HepG2 (cell line): ENCODE results near the gene GNAT2.

Experiments
- EEA1 ChIP-seq: sonication (generic); formaldehyde crosslinking; IDR thresholded peaks from 2 replicates; pipeline ENCODE4 v1.5.1; 2020; ENCODE audit warnings: mild to moderate bottlenecking, missing genetic modification reagents, borderline replicate concordance
- SNRNP70 ChIP-seq: fragments of 200-400 bp; formaldehyde crosslinking; IDR thresholded peaks from 2 replicates; pipeline ENCODE4 v1.6.1; 2017; ENCODE audit warnings: mild to moderate bottlenecking, low read depth, low read length, moderate library complexity
- SUZ12 ChIP-seq: fragments of 150-350 bp; IDR thresholded peaks from 2 replicates; pipeline ENCODE4 v1.6.1; 2014; ENCODE audit warnings: low read depth, low read length
- ZNF274 ChIP-seq: sonication (generic); formaldehyde crosslinking; IDR thresholded peaks from 2 replicates; pipeline ENCODE4 v1.5.1; 2020; ENCODE audit warnings: mild to moderate bottlenecking, missing genetic modification reagents
- TF ChIP-seq, protein P1 (sequence below): sonication (generic); formaldehyde crosslinking; IDR thresholded peaks from 2 replicates; pipeline ENCODE4 v1.5.0; 2020; ENCODE audit warnings: mild to moderate bottlenecking, missing genetic modification reagents, moderate library complexity
- TF ChIP-seq, protein P2 (sequence below): sonication (generic); formaldehyde crosslinking; IDR thresholded peaks from 2 replicates; pipeline ENCODE4 v1.9.0; 2022; ENCODE audit warnings: missing genetic modification reagents, mild to moderate bottlenecking, borderline replicate concordance

DNA sequence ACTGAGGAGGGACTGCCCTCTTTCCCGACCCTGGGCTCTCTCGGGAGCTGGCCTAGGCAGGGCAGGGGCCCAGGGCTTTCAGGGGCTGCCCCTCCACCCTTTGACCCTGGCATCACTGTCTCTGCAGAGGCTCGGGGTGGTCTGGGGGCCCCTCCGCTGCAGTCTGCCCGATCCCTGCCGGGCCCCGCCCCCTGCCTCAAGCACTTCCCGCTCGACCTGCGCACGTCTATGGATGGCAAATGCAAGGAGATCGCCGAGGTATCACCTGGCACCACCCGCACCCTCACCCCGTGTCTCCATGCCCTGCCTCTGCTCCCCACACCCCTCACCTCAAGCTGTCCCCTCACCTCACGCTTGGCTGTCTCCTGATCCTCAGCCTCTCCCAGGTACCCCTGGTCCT is 5.8 kb upstream of the GNAT2 start:
- TF ChIP-seq, protein P1, sequence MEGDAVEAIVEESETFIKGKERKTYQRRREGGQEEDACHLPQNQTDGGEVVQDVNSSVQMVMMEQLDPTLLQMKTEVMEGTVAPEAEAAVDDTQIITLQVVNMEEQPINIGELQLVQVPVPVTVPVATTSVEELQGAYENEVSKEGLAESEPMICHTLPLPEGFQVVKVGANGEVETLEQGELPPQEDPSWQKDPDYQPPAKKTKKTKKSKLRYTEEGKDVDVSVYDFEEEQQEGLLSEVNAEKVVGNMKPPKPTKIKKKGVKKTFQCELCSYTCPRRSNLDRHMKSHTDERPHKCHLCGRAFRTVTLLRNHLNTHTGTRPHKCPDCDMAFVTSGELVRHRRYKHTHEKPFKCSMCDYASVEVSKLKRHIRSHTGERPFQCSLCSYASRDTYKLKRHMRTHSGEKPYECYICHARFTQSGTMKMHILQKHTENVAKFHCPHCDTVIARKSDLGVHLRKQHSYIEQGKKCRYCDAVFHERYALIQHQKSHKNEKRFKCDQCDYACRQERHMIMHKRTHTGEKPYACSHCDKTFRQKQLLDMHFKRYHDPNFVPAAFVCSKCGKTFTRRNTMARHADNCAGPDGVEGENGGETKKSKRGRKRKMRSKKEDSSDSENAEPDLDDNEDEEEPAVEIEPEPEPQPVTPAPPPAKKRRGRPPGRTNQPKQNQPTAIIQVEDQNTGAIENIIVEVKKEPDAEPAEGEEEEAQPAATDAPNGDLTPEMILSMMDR (CRISPR knock-in tag): no peak
- TF ChIP-seq ZNF274 (CRISPR knock-in tag) (no peak), EEA1 (no peak), SNRNP70 (no peak), SUZ12 (no peak)
- TF ChIP-seq, protein P2, sequence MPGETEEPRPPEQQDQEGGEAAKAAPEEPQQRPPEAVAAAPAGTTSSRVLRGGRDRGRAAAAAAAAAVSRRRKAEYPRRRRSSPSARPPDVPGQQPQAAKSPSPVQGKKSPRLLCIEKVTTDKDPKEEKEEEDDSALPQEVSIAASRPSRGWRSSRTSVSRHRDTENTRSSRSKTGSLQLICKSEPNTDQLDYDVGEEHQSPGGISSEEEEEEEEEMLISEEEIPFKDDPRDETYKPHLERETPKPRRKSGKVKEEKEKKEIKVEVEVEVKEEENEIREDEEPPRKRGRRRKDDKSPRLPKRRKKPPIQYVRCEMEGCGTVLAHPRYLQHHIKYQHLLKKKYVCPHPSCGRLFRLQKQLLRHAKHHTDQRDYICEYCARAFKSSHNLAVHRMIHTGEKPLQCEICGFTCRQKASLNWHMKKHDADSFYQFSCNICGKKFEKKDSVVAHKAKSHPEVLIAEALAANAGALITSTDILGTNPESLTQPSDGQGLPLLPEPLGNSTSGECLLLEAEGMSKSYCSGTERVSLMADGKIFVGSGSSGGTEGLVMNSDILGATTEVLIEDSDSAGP (CRISPR knock-in tag): no peak
